Erythroblast (primary cell): Measurements from ENCODE around the gene ZIC3.

Source experiments
- GATA1 ChIP-seq: IDR thresholded peaks from 2 replicates; pipeline ENCODE4 v1.6.1; 2011; ENCODE audit warnings: low read depth, mild to moderate bottlenecking, control low read depth, low read length, moderate library complexity
- POLR2A ChIP-seq: IDR thresholded peaks from 2 replicates; pipeline ENCODE4 v1.6.1; 2011; ENCODE audit warnings: mild to moderate bottlenecking, low read length

GRCh38 chrX:137574784-137575293 lies 8.9 kb downstream of the ZIC3 start:
- no peak for TF ChIP-seq POLR2A
- no peak for TF ChIP-seq GATA1
